HG03066 (cell line): ENCODE data around the gene CPT1B.
A peak's percentile ranks its signal among the peaks of the same experiment; 100 is the strongest.

ENCODE experiments used
- ATAC-seq: cut with Tn5 transposase; IDR thresholded peaks from one replicate; pipeline ENCODE4 v1.9.1; 2021; ENCODE audit warnings: low read depth; ENCODE audit not compliant: unreplicated experiment

CPT1B gene

GRCh38 chr22:50587407-50587806, 9.2 kb upstream of the CPT1B start:
- no peak for ATAC-seq

GRCh38 chr22:50586416-50586815, 8.2 kb upstream of the CPT1B start:
- no peak for ATAC-seq

GRCh38 chr22:50585781-50586180, 7.6 kb upstream of the CPT1B start:
- no peak for ATAC-seq

GRCh38 chr22:50585238-50585637, 7.0 kb upstream of the CPT1B start:
- ATAC-seq: no peak

- ATAC-seq: no peak
Measured at GRCh38 chr22:50584106-50585096, 6.2 kb upstream of the CPT1B start.

- ATAC-seq: peak; percentile 27
Measured at GRCh38 chr22:50583294-50583861, 5.2 kb upstream of the CPT1B start.

GRCh38 chr22:50582493-50583293, 4.5 kb upstream of the CPT1B start, which contains the start of gene CHKB:
TSS of gene CHKB (minus strand) at chr22:50582849. CDS start at chr22:50582781, 68 bp downstream.
- peak; percentile 86 for ATAC-seq

- no peak for ATAC-seq
Measured at GRCh38 chr22:50581950-50582492, 3.8 kb upstream of the CPT1B start.

- ATAC-seq: no peak
Measured at GRCh38 chr22:50581031-50581949, 3.1 kb upstream of the CPT1B start.

- ATAC-seq: no peak
Measured at GRCh38 chr22:50579752-50580151, 1.5 kb upstream of the CPT1B start.

GRCh38 chr22:50578776-50579310, 616 bp upstream of the CPT1B start:
- ATAC-seq: no peak

- no peak for ATAC-seq
Measured at GRCh38 chr22:50577697-50577986, 585 bp downstream of the CPT1B start.

- ATAC-seq: no peak
Measured at GRCh38 chr22:50576806-50577696, 1.2 kb downstream of the CPT1B start.

- ATAC-seq: no peak
Measured at GRCh38 chr22:50576070-50576469, 2.2 kb downstream of the CPT1B start.

- no peak for ATAC-seq
Measured at GRCh38 chr22:50575426-50575941, 2.7 kb downstream of the CPT1B start.

- no peak for ATAC-seq
Measured at GRCh38 chr22:50574383-50574755, 3.9 kb downstream of the CPT1B start.

GRCh38 chr22:50573491-50574382, 4.5 kb downstream of the CPT1B start:
- no peak for ATAC-seq
